Gastrocnemius medialis (tissue), 4 donors: ENCODE results near the gene GLDC. TPM values are rescaled to one million over a fixed set of nuclear protein-coding genes. Genes with fewer than 3 reads are reported as not detected.

Experiments used
- ATAC-seq, 2 donors: fragments of 150-250 bp; one replicate each; pipeline ENCODE4 v1.9.1; 2016
- DNase-seq, 2 donors: peaks; one replicate each; pipeline ENCODE4 v3.0.0-alpha.2; 2019
- H3K27ac ChIP-seq, 4 donors: fragments of 200-600 bp; sonication (generic); 1 replicate in 1 of 4; 2 replicates in 3 of 4; pipeline ENCODE4 v1.5.1; 2016 to 2018; ENCODE audit warnings: mild to moderate bottlenecking in 2 of 4, moderate library complexity in 1 of 4
- H3K27me3 ChIP-seq, 3 donors: fragments of 200-600 bp; sonication (generic) in 2 of 3; 1 replicate in 1 of 3; 2 replicates in 2 of 3; pipeline versions ENCODE4 v1.5.1 to v1.6.0; 2016 to 2019; ENCODE audit warnings: mild to moderate bottlenecking in 1 of 3, moderate library complexity in 1 of 3
- H3K36me3 ChIP-seq, 2 donors: fragments of 200-600 bp; sonication (generic) in 1 of 2; one replicate each; pipeline ENCODE4 v1.5.1; 2017 to 2018
- H3K4me1 ChIP-seq, 2 donors: fragments of 200-600 bp; sonication (generic) in 1 of 2; one replicate each; pipeline ENCODE4 v1.5.1; 2016 to 2017; ENCODE audit warnings: mild to moderate bottlenecking in 2 of 2
- H3K4me3 ChIP-seq, 4 donors: fragments of 200-600 bp; sonication (generic) in 3 of 4; 1 replicate in 1 of 4; 2 replicates in 3 of 4; pipeline ENCODE4 v1.5.1; 2016 to 2019; ENCODE audit warnings: mild to moderate bottlenecking in 2 of 4
- H3K9me3 ChIP-seq, 3 donors: fragments of 200-600 bp; sonication (generic) in 2 of 3; 1 replicate in 1 of 3; 2 replicates in 2 of 3; pipeline ENCODE4 v1.5.1; 2016 to 2019
- POLR2A ChIP-seq, 2 donors: fragments of 450-650 bp; IDR thresholded peaks; one replicate each; pipeline ENCODE4 v1.6.1; 2017; ENCODE audit warnings: antibody characterized with exemption in 2 of 2, mild to moderate bottlenecking in 2 of 2, moderate library complexity in 2 of 2
- in situ Hi-C, 4 donors: fragments of 200-750 bp; cut with MboI; loops; one replicate each; pipeline versions ENCODE4 v1.15.0 to v1.8.0; 2017; ENCODE audit warnings: low sequenced_read_pairs in 4 of 4
- intact Hi-C: fragments of 100-400 bp; cut with DNase I; formaldehyde crosslinking; loops from one replicate; pipeline ENCODE4 v1.15.1; 2023; ENCODE audit warnings: low total_unique reads
- total RNA-seq, 4 donors: library from RNA; depleted of rRNA; stranded (reverse); fragments of >200 nt; gene quantifications; one replicate each; pipeline versions ENCODE4 v1.1.0 to v1.2.3, GENCODE V29; 2016
- TF ChIP-seq, protein P1 (sequence below), 5 experiments: fragments of 450-650 bp in 3 of 5; fragments of 200-600 bp in 2 of 5; sonication (generic) in 2 of 5; IDR thresholded peaks in 4 of 5; conservative IDR thresholded peaks in 1 of 5; 1 replicate in 4 of 5; 2 replicates in 1 of 5; pipeline ENCODE4 v1.5.1; 2016 to 2019; ENCODE audit warnings: antibody characterized with exemption in 5 of 5, mild to moderate bottlenecking in 3 of 5, moderate library complexity in 3 of 5

The GLDC gene
- total RNA-seq, 4 donors from 2014 or later = 0.31 to 1.00 (median 0.47) TPM

DNA sequence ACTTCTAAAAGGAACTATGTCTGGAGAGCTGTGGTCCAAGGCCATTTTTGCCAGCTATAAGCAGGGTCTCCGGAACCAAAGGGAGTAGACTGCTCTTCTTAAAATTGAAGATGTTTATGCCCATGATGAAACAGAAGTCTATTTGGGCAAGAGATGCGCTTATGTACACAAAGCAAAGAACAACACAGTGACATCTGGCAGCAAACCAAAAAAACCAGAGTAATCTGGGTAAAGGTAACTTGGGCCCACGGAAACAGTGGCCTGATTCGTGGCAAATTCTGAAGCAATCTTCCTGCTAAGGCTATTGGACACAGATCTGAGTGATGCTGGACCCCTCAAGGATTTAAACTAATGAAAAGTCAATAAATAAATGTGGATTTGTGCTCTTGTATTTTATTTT lies 29.7 kb upstream of the GLDC start:
- TF ChIP-seq, protein P1, sequence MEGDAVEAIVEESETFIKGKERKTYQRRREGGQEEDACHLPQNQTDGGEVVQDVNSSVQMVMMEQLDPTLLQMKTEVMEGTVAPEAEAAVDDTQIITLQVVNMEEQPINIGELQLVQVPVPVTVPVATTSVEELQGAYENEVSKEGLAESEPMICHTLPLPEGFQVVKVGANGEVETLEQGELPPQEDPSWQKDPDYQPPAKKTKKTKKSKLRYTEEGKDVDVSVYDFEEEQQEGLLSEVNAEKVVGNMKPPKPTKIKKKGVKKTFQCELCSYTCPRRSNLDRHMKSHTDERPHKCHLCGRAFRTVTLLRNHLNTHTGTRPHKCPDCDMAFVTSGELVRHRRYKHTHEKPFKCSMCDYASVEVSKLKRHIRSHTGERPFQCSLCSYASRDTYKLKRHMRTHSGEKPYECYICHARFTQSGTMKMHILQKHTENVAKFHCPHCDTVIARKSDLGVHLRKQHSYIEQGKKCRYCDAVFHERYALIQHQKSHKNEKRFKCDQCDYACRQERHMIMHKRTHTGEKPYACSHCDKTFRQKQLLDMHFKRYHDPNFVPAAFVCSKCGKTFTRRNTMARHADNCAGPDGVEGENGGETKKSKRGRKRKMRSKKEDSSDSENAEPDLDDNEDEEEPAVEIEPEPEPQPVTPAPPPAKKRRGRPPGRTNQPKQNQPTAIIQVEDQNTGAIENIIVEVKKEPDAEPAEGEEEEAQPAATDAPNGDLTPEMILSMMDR (IDR thresholded peaks at IDR 0.05 in 4 of 5, conservative IDR thresholded peaks at IDR 0.05 in 1 of 5) = no peak
- no peak for TF ChIP-seq POLR2A (IDR thresholded peaks at IDR 0.05)
- Histone ChIP-seq H3K4me3 (no peak overlapping the region), H3K9me3 (no peaks in the 10 kb centered on the region), H3K36me3 (no peaks in the 10 kb centered on the region), H3K27ac (no peak overlapping the region), H3K4me1 (no peaks in the 10 kb centered on the region), H3K27me3 (no peaks in the 10 kb centered on the region)
- no peak for DNase-seq
- no peak for ATAC-seq
- intact Hi-C loops (no loop called here), in situ Hi-C loops (loop anchor here in 3 of 4 donors (10.0 to 25.0 kb wide), 2 partner anchors 90 to 663 kb away; partner anchors contain the start of gene RANBP6 (in 1 of the 3))

- in situ Hi-C loops (loop anchor here in 2 of 4 donors (10.0 kb wide), 1 partner anchor 89 kb away; no protein-coding TSS in a partner anchor), intact Hi-C loops (no loop called here)
- no peak for DNase-seq
- Histone ChIP-seq H3K9me3 (no peaks in the 10 kb centered on the region), H3K4me3 (no peak overlapping the region), H3K27ac (no peak overlapping the region), H3K4me1 (no peaks in the 10 kb centered on the region), H3K27me3 (no peaks in the 10 kb centered on the region), H3K36me3 (no peaks in the 10 kb centered on the region)
- no peak for ATAC-seq
- no peak for TF ChIP-seq POLR2A (IDR thresholded peaks at IDR 0.05)
- TF ChIP-seq, protein P1 (IDR thresholded peaks at IDR 0.05 in 4 of 5, conservative IDR thresholded peaks at IDR 0.05 in 1 of 5) = no peak
These were observed 27.9 kb upstream of the GLDC start for GRCh38 chr9:6673326-6674025.

DNA sequence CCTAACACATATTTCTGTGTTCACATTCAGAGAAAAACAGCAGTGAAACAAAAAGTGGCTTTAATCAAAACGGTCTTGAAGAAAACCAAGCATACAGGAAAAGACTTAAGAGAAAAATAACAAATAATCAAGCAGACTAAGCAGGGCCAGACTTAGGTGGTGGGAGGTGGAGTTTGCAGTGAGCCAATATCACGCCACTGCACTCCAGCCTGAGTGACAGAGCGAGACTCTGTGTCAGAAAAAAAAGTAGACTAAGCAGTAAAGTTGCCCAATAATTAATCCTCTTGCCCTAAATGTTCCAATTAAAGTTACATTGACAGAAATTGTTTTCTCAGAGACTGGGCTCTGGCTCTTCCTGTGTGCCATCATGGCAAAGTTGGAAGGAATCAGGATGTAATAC lies 26.6 kb upstream of the GLDC start:
- in situ Hi-C loops = loop anchor here in 2 of 4 donors (10.0 kb wide), 1 partner anchor 87 kb away; no protein-coding TSS in a partner anchor
- no peaks in the 10 kb centered on the region for H3K36me3 ChIP-seq
- intact Hi-C loops = no loop called here

GRCh38 chr9:6671416-6671815 lies 25.9 kb upstream of the GLDC start:
- intact Hi-C loops (no loop called here), in situ Hi-C loops (loop anchor here in 2 of 4 donors (10.0 kb wide), 1 partner anchor 87 kb away; no protein-coding TSS in a partner anchor)
- ATAC-seq = no peak
- no peak overlapping the region for H3K4me3 ChIP-seq
- H3K27ac ChIP-seq = no peak overlapping the region
- DNase-seq = no peak
- no peaks in the 10 kb centered on the region for H3K4me1 ChIP-seq
- H3K9me3 ChIP-seq = no peaks in the 10 kb centered on the region
- TF ChIP-seq, protein P1 (IDR thresholded peaks at IDR 0.05 in 4 of 5, conservative IDR thresholded peaks at IDR 0.05 in 1 of 5) = no peak
- no peak for TF ChIP-seq POLR2A (IDR thresholded peaks at IDR 0.05)
- no peaks in the 10 kb centered on the region for H3K27me3 ChIP-seq
- no peaks in the 10 kb centered on the region for H3K36me3 ChIP-seq

More for the DNA sequence above, 26.6 kb upstream of the GLDC start:
- no peak overlapping the region for H3K27ac ChIP-seq
- ATAC-seq (no peak), DNase-seq (no peak)
- TF ChIP-seq, protein P1 (IDR thresholded peaks at IDR 0.05 in 4 of 5, conservative IDR thresholded peaks at IDR 0.05 in 1 of 5) = no peak
- no peak for TF ChIP-seq POLR2A (IDR thresholded peaks at IDR 0.05)
- no peak overlapping the region for H3K4me3 ChIP-seq
- H3K27me3 ChIP-seq = no peaks in the 10 kb centered on the region
- no peaks in the 10 kb centered on the region for H3K9me3 ChIP-seq
- H3K4me1 ChIP-seq = no peaks in the 10 kb centered on the region
